Stimulated activated CD4-positive, alpha-beta T cell treated with anti-CD3 and anti-CD28 coated beads, TNF-alpha, amount 100 ng/mL, for 24 hours (primary cell): ENCODE measurements around the gene FUT7.

Source experiments
- DNase-seq, 3 experiments: peaks; one replicate each; pipeline ENCODE4 v3.0.0-alpha.2; 2020; ENCODE audit warnings: low read depth in 3 of 3

FUT7 gene

GRCh38 chr9:137018761-137019559 lies 12.9 kb downstream of the FUT7 start:
- DNase-seq, result no peak

DNA sequence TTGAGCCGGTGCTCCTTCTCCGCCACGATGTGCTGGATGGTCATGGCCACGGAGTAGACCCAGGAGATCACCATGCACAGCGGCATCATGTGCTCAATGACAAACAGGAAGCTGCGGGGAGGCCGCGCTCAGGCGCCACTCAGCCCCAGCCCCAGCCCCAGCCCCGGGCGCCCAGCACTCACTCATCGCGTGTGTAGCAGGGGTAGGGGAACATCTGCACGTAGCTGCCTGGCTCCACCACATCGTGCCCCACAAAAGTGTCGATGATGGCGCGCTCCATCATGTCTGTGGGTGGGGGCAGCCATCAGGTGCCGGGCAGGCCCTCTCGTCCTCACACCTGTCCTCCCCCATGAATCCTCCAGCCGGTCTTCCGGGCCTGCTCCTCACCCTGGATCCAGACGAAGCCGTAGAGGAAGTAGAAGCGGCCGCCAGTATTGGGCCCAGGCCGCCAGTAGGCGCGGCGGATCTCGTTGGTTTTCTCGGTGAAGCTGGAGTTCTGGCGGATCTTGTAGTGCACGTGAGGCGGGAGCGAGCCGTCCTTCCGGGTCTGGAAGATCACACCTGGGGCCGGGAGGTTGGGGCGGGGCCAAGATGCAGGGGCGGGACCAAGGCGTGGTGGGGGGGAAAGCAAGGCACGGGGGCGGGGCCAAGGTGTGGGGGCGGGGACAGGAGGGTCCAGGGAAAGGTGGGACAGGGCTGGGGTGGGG lies 13.9 kb downstream of the FUT7 start:
- no peak for DNase-seq

DNA sequence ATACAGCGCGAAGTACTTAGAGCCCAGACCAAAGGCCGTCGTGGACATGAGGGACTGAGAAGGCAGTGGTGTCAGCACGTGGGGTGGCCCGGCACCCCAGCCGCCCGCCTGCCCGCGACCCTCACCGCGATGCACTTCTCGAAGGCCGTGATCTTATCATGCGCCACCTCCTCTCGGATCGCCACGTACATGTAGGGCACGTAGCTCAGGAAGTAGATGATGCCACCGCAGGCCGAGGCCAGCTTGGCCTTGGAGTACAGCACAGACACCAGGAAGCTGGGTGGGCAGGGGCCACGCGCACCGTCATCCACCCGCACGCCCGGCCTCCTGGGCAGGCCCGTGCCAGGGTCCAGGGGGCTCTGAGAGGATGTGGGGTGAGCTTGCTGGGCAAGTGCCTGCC lies 14.8 kb downstream of the FUT7 start:
- DNase-seq, result no peak

DNA sequence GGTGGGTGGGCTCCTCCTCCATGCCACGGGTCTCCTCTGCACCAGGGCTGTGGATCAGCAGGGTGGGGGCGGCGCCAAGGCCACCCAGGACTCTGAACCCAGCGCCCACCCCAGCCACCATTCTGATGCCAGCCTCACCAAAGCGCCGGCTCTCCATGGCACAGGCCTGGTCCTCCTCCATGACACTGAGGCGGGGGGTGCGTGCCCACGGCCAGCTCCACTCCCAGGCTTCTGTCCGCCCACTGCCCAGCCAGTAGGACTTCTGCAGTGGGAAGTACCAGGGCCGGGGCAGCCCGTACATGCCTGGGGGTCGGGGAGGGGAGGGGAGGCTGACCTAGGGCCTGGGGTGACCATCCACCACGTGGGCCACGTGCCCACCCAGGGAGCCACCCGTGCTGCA lies 15.5 kb downstream of the FUT7 start:
- no peak for DNase-seq

- no peak for DNase-seq
These were observed 15.9 kb downstream of the FUT7 start for GRCh38 chr9:137015976-137016375.

GRCh38 chr9:137015540-137015930 lies 16.4 kb downstream of the FUT7 start:
- no peak for DNase-seq

GRCh38 chr9:137014776-137015539 lies 16.9 kb downstream of the FUT7 start:
- no peak for DNase-seq

- no peak for DNase-seq
These were observed 17.7 kb downstream of the FUT7 start for GRCh38 chr9:137014166-137014565.

GRCh38 chr9:137013571-137013940 lies 18.3 kb downstream of the FUT7 start:
- no peak for DNase-seq

DNA sequence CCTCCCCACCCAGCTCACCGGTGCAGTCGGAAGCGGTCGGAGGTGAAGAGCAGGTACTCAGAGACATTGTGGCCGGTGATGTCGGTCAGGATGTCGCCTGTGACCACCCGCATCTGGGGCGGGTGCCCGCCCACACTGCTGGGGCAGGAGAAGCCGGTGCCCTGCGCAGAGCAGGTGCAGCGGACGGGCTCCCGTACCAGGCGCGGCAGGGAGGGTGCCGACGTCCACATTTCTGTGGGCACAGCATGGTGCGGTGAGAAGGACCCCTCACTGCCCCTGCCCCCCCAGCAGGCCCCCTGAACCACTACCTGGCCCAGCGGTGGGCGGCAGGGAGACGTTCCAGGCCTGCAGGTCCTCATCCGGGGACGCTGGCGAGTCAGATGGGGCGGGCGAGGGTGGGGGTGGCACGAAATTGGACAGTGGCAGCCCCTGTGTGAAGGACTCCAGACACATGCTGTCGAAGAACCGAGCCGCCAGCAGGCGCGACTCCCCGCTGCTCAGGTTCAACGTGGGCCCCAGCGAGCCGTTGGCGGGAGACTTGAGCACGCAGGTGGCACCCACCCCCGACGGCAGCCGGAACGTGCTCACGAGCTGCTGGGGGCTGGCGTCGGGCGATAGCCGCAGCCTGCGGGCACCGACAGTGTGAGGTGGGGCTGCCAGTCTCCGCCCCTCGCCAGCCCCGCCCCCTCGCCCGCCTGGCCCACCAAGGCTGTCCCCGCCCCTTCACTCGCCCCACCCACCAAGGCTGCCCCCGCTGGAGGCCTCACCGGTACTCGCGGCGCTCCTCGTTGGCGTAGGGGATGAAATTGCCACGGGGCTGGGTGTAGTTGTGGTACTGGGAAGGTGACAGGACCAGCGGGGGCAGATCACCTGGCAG lies 19.0 kb downstream of the FUT7 start:
- no peak for DNase-seq

GRCh38 chr9:137011907-137012675 lies 19.8 kb downstream of the FUT7 start:
- no peak for DNase-seq

- no peak for DNase-seq
These were observed 20.7 kb downstream of the FUT7 start for GRCh38 chr9:137011156-137011555.

DNA sequence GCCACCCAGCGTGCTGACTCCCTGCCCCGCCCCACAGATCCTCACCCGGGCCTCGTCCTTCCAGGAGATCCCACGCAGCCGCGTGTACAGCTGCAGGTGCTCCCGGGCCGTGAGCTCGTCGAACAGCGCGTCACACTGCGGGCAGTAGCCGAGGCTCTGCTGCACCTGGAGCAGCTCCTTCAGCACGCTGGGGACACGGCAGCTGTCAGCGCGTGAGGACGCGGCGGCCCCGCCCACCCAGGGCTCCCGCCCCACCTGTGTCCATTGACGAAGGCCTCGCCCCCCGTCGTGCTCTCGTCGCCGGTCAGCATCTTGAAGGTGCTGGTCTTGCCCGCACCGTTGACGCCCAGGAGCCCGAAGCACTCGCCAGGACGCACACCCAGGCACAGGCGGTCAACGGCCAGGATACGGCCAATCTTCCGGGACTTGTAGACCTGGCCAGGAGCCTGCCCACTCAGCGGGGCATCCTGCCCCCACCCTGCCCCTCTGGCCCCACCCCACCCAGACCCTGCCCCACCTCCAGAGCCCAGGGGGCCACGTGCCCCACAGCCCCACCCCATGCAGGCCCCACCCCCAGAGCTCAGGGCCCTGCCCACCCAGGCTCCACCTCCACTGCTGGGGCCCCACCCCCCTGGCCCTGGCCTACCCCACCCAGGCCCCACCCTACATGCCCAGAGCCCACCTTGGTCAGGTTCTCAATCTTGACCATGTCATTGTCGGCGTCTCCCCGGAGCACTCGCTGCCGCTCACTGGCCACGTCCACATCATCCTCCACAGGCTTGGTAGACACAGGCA lies 21.8 kb downstream of the FUT7 start:
- no peak for DNase-seq

DNA sequence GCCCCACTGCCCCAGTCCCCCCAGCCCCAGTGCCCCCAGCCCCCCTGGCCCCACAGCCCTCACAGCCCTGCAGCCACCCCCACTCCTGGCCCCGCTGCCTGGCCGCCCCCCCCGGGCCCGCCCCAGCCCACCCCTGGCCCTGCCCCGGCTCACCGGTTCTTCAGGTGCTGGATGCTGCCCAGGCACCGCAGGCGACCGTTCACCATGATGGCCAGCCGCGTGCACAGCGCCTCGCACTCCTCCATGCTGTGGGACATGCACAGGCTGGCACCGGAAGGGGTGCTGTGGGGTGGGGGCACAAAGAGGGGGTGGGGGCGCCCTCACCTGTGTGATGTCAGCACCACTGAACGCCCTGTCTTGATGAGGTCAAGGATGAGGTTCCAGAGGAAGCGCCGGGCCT lies 22.7 kb downstream of the FUT7 start:
- DNase-seq, result no peak

DNA sequence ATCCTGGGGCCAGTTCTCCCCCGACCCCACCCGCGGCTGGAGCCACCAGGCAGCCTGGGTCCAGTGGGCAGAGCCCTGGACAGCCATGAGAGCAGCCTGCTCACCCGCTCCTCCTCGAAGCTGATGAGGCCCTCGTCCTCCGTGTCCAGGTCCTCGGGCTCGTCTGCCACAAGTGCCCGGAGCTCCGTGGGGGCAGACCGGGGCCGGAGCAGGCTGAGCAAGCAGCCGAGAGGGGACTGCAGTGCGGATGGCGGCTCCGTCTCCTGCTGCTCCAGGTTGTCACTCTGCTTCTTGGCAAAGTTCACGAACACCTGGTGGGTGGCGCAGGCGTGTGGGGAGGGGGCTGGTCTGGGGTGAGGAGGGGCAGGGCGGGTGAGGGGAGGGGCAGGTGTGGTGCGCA lies 23.6 kb downstream of the FUT7 start:
- DNase-seq, result no peak

GRCh38 chr9:137007816-137008270 lies 24.0 kb downstream of the FUT7 start:
- DNase-seq, result no peak

- DNase-seq, result no peak
These were observed 24.6 kb downstream of the FUT7 start for GRCh38 chr9:137007108-137007815.

DNA sequence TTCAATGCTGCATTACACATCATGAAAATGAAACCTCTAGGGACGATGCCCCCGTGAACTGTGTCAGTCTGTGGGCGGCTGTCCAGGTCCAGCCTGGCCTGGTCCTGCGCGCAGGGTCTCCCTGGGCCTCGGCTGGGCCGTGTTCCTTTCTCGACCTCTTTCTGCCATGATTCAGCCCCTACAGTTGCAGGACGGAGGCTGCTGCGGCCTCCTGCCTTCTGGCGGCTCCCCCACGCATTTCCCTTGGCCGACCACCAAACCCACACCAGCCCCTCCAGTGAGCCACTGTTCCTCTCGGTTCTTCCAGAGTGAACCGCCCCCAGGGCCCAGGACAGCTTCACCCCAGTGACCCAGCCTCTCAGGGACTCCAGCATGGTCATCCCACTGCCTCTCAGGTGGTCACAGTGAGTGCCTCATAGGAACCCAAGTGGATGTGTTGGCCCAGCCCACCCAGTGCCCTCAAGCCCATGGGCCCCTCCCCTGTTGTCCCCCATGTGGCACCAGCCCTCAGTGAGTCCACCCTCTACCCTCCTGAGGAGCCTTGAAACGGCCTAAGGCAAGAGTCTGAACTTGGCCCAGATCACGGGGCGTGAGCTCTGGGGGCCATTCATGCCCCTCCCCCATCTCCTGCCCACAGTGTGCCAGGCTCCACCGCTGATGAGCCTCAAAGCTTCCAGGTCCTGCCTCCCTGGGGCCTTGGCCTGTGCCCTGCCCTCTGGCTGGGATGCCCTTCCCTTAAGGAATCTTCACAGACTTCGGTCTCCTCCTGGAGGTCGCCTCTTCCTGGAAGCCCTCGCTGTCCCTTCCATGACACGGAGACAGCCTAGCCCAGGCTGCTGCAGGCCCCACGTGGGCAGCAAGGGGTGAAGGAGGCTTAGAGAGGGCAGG lies 25.5 kb downstream of the FUT7 start:
- no peak for DNase-seq
